PC-9 (cell line): ENCODE measurements around the gene CSF1. TPM values are rescaled to one million over a fixed set of nuclear protein-coding genes. Genes with fewer than 3 reads are reported as not detected.

Experiments used
- BruUV-seq: library from RNA; stranded (reverse); fragments of 400-500 nt; replicated peaks from 2 replicates; lab custom pipeline; 2021; lab: Mats Ljungman, UMichigan
- CTCF ChIA-PET: fragments of 300-600 bp; sonication (Branson Sonifier 250); formaldehyde crosslinking; loops from one replicate; lab custom pipeline; 2022; ENCODE audit warnings: antibody characterized with exemption; lab: Charles Lee
- POLR2A ChIA-PET: fragments of 300-600 bp; sonication (Branson Sonifier 250); formaldehyde crosslinking; loops from one replicate; lab custom pipeline; 2022; ENCODE audit warnings: antibody characterized with exemption; ENCODE audit not compliant: unreplicated experiment; lab: Charles Lee
- DNase-seq, 2 experiments: peaks; one replicate each; pipeline versions ENCODE4 v3.0.0 to v3.0.0-alpha.2; 2015 to 2022; ENCODE audit warnings: mixed read lengths in 1 of 2
- H2AFZ ChIP-seq: fragments of 200-600 bp; sonication (generic); 2 replicates; pipeline ENCODE4 v1.8.1; 2017; ENCODE audit warnings: antibody characterized with exemption
- H3F3A ChIP-seq: fragments of 200-600 bp; sonication (generic); 2 replicates; pipeline ENCODE4 v1.8.1; 2017; ENCODE audit warnings: antibody characterized with exemption, mild to moderate bottlenecking, low read depth; ENCODE audit not compliant: insufficient read depth
- H3K27ac ChIP-seq: fragments of 200-600 bp; sonication (generic); 2 replicates; pipeline ENCODE4 v1.6.1; 2016; ENCODE audit warnings: mixed run types
- H3K27me3 ChIP-seq: fragments of 200-600 bp; sonication (generic); 2 replicates; pipeline ENCODE4 v1.6.1; 2016; ENCODE audit warnings: low read depth, mixed run types; ENCODE audit not compliant: insufficient read depth
- H3K36me3 ChIP-seq: fragments of 200-600 bp; sonication (generic); 2 replicates; pipeline ENCODE4 v1.6.1; 2016; ENCODE audit warnings: low read depth, mixed run types
- H3K4me1 ChIP-seq: fragments of 200-600 bp; sonication (generic); replicated peaks from 2 replicates; pipeline ENCODE4 v1.6.1; 2016; ENCODE audit warnings: mixed run types; ENCODE audit not compliant: insufficient read depth
- H3K4me2 ChIP-seq: fragments of 200-600 bp; sonication (generic); 2 replicates; pipeline ENCODE4 v1.6.1; 2017; ENCODE audit warnings: mixed run types
- H3K4me3 ChIP-seq: fragments of 200-600 bp; sonication (generic); 2 replicates; pipeline ENCODE4 v1.6.1; 2016; ENCODE audit warnings: mixed run types
- H3K79me2 ChIP-seq: fragments of 200-600 bp; sonication (generic); 2 replicates; pipeline ENCODE4 v1.6.1; 2017; ENCODE audit warnings: low read depth, mixed run types
- H3K9me2 ChIP-seq: fragments of 200-600 bp; sonication (generic); 2 replicates; pipeline ENCODE4 v1.8.1; 2017; ENCODE audit warnings: mild to moderate bottlenecking; ENCODE audit not compliant: insufficient read depth
- H3K9me3 ChIP-seq: fragments of 200-600 bp; sonication (generic); 2 replicates; pipeline ENCODE4 v1.8.1; 2016; ENCODE audit warnings: low read depth; ENCODE audit not compliant: insufficient read depth
- H4K20me1 ChIP-seq: fragments of 200-600 bp; sonication (generic); 2 replicates; pipeline ENCODE4 v1.8.1; 2017; ENCODE audit not compliant: insufficient read depth
- EZH2 ChIP-seq: fragments of 200-600 bp; sonication (generic); IDR thresholded peaks from 2 replicates; pipeline ENCODE4 v1.8.0; 2017; ENCODE audit warnings: antibody characterized with exemption, low read depth
- intact Hi-C: fragments of 100-400 bp; cut with micrococcal nuclease; formaldehyde crosslinking; loops from one replicate; pipeline ENCODE4 v1.10.0; 2022; ENCODE audit not compliant: unreplicated experiment
- total RNA-seq: library from RNA; stranded (reverse); gene quantifications from 2 replicates; pipeline ENCODE4 v1.2.3, GENCODE V29; 2021
- TF ChIP-seq, protein P1 (sequence below): fragments of 200-600 bp; sonication (generic); conservative IDR thresholded peaks from 2 replicates; pipeline ENCODE4 v1.6.1; 2017; ENCODE audit warnings: mixed run types, antibody characterized with exemption, mild to moderate bottlenecking, moderate library complexity

CSF1 gene
- total RNA-seq, 1 experiment from 2014 or later = 29.8 TPM

DNA sequence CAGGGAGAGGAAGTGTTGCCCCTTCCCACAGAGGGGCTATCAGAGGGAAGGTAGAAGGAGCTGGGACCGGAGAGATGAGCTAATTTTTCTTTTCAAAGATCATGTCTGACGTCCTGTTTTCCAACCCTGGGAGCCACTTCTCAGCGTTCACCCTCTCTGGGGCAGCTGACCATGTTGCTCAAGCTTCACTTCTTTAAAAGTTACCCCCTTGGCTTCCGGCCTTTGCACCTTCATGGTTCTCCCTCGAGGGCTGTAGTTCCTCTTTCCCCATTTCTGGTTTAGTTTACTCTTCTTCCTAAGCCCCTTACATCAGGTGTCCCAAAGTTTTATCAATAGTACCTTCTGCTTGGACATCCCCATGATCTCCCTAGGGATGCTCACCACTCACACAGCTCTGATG lies 23.8 kb upstream of the CSF1 start:
- H3F3A ChIP-seq = peaks cover 4% of the 10 kb centered on the region; the same call in 1 of the 2 replicates
- CTCF ChIA-PET = no interaction called here
- BruUV-seq = no TSS peak
- no peak overlapping the region for H2AFZ ChIP-seq
- H4K20me1 ChIP-seq = no peaks in the 10 kb centered on the region
- H3K36me3 ChIP-seq = no peaks in the 10 kb centered on the region
- POLR2A ChIA-PET = no interaction called here
- no peaks in the 10 kb centered on the region for H3K9me2 ChIP-seq
- H3K27ac ChIP-seq = no peak overlapping the region
- no peak for DNase-seq
- H3K9me3 ChIP-seq = no peaks in the 10 kb centered on the region
- no peaks in the 10 kb centered on the region for H3K27me3 ChIP-seq
- H3K4me2 ChIP-seq = no peak overlapping the region
- H3K4me3 ChIP-seq = no peak overlapping the region
- no peaks in the 10 kb centered on the region for H3K79me2 ChIP-seq
- intact Hi-C loops = no loop called here
- H3K4me1 ChIP-seq = peaks cover 4% of the 10 kb centered on the region
- TF ChIP-seq EZH2 = no peak
- TF ChIP-seq, protein P1, sequence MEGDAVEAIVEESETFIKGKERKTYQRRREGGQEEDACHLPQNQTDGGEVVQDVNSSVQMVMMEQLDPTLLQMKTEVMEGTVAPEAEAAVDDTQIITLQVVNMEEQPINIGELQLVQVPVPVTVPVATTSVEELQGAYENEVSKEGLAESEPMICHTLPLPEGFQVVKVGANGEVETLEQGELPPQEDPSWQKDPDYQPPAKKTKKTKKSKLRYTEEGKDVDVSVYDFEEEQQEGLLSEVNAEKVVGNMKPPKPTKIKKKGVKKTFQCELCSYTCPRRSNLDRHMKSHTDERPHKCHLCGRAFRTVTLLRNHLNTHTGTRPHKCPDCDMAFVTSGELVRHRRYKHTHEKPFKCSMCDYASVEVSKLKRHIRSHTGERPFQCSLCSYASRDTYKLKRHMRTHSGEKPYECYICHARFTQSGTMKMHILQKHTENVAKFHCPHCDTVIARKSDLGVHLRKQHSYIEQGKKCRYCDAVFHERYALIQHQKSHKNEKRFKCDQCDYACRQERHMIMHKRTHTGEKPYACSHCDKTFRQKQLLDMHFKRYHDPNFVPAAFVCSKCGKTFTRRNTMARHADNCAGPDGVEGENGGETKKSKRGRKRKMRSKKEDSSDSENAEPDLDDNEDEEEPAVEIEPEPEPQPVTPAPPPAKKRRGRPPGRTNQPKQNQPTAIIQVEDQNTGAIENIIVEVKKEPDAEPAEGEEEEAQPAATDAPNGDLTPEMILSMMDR = no peak

DNA sequence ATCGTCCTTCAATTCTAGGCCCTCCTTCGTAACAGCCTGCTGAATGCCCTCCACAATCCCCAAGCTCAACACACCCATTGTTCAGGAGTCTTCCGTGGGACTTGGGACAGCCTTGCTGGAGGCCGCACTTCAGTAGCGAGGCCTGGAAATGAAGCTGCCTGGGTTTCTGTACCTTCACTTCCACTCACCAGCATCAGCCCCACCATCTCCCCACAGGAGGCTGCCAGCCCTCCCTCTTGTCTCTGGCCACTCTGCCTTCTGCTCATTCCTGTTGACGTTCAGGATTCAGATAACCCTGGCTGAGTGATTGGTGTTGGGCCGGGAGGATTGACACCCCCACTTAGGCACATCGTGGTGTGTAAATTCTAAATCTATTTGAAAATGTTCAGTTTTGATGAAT lies 23.4 kb upstream of the CSF1 start:
- Histone ChIP-seq H3F3A (peaks cover 4% of the 10 kb centered on the region; the same call in 1 of the 2 replicates), H4K20me1 (no peaks in the 10 kb centered on the region), H3K9me2 (no peaks in the 10 kb centered on the region), H3K4me2 (no peak overlapping the region), H3K4me1 (peaks cover 8% of the 10 kb centered on the region), H3K4me3 (no peak overlapping the region), H3K27ac (no peak overlapping the region), H3K36me3 (no peaks in the 10 kb centered on the region), H3K27me3 (no peaks in the 10 kb centered on the region), H3K9me3 (no peaks in the 10 kb centered on the region), H2AFZ (no peak overlapping the region), H3K79me2 (no peaks in the 10 kb centered on the region)
- no TSS peak for BruUV-seq
- DNase-seq = no peak
- ChIA-PET POLR2A (no interaction called here), CTCF (no interaction called here)
- TF ChIP-seq, protein P1 = no peak
- TF ChIP-seq EZH2 = no peak
- intact Hi-C loops = no loop called here

DNA sequence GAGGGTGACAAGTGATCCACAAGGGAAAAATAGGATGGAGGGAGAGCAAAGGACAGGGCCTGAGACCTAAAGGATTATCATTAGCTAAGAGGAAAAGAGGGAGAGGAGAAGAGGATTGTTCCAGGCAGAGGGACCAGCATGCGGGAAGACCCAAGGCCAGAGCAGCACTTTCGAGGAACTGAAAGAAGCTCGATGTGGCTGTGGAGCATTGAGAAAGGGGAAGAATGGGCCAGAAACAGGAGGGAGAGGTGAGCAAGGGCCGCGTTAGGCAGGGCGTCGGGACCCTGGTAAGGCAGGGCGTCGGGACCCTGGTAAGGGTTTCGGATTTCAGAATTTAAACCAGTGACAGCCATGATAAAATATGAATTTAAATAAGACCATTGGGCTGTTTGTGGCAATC lies 22.8 kb upstream of the CSF1 start:
- Histone ChIP-seq H3K79me2 (no peaks in the 10 kb centered on the region), H3K36me3 (no peaks in the 10 kb centered on the region), H3K4me1 (peaks cover 14% of the 10 kb centered on the region), H2AFZ (no peak overlapping the region), H4K20me1 (no peaks in the 10 kb centered on the region), H3K27ac (no peak overlapping the region), H3K9me3 (no peaks in the 10 kb centered on the region), H3K4me2 (no peak overlapping the region), H3K27me3 (no peaks in the 10 kb centered on the region), H3F3A (peaks cover 4% of the 10 kb centered on the region; the same call in 1 of the 2 replicates), H3K4me3 (no peak overlapping the region), H3K9me2 (no peaks in the 10 kb centered on the region)
- no TSS peak for BruUV-seq
- ChIA-PET CTCF (no interaction called here), POLR2A (no interaction called here)
- TF ChIP-seq, protein P1 = no peak
- no peak for TF ChIP-seq EZH2
- no peak for DNase-seq
- intact Hi-C loops = no loop called here
